ENCODE results near the gene FLRT1.

The FLRT1 gene

GRCh38 chr11:64026575-64027205 lies 9.0 kb upstream of the FLRT1 start:
- no peak overlapping the region for H3K4me3 ChIP-seq (ENCODE audit: low read length)
- no peak for DNase-seq (ENCODE audit: low read depth)
- TF ChIP-seq, protein P1, sequence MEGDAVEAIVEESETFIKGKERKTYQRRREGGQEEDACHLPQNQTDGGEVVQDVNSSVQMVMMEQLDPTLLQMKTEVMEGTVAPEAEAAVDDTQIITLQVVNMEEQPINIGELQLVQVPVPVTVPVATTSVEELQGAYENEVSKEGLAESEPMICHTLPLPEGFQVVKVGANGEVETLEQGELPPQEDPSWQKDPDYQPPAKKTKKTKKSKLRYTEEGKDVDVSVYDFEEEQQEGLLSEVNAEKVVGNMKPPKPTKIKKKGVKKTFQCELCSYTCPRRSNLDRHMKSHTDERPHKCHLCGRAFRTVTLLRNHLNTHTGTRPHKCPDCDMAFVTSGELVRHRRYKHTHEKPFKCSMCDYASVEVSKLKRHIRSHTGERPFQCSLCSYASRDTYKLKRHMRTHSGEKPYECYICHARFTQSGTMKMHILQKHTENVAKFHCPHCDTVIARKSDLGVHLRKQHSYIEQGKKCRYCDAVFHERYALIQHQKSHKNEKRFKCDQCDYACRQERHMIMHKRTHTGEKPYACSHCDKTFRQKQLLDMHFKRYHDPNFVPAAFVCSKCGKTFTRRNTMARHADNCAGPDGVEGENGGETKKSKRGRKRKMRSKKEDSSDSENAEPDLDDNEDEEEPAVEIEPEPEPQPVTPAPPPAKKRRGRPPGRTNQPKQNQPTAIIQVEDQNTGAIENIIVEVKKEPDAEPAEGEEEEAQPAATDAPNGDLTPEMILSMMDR (conservative IDR thresholded peaks at IDR 0.05; ENCODE audit: low read length), result no peak

DNA sequence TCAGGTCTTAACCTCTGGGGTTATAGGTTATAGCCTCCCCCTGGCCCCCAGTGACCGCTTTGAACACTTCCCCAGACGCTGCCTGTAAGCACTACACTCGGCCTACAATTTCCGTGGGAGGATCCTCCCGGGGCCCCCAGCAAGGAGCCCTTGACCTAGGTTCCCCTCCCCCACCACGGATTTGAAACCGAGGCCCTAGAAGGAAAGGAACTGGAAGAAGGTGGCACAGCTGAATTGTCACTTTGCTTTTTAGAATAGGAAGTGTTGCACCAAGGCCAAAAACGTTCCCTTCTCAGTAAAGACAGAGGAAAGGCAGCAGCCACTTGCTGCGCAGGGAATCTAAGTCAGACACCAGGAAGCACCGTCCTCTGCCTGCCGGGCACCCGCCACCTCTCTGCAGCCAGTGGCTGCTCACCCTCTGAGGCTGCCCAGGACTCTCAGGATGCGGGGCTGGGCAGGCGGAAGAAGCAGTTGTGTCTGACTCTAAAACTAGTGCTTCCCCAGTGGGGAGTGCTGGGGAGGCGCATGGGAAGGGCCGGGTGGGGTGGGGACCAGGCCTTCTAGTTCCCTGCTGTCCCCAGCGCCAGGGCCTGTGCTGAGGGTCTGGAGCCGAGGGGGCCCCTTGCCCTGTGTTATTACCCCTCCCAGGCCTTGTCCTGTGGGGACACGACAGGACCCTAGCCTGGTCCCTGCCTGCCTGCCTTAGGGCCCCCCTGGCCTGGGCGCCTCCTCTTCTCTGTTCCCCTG lies 7.9 kb upstream of the FLRT1 start:
- DNase-seq (ENCODE audit: low read depth), result no peak
- no peak overlapping the region for H3K4me3 ChIP-seq (ENCODE audit: low read length)
- TF ChIP-seq, protein P1 (conservative IDR thresholded peaks at IDR 0.05; ENCODE audit: low read length), result no peak

- DNase-seq (ENCODE audit: low read depth), result no peak
- TF ChIP-seq, protein P1 (conservative IDR thresholded peaks at IDR 0.05; ENCODE audit: low read length), result no peak
- H3K4me3 ChIP-seq (ENCODE audit: low read length), result no peak overlapping the region
Measured at GRCh38 chr11:64028398-64029115, 7.2 kb upstream of the FLRT1 start.

DNA sequence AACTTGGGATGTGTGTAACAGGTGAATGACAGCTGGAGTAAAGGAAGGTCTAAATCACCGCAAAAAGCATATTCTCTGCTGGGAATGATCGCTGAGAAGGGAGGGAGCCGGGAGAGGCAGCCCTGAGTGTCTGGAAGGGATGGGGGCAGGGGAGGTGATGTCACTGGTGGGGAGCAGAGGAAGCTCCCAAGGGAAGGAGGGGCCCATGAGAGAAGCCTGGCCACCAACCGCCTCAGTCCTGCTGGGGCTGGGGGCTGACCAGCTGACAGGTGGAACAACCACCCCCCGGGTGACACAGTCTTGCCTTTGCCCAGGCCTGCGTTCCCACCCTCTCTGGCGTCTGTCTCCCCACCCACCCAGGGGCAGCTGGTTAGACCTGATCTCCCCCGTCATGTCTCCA lies 6.0 kb upstream of the FLRT1 start:
- H3K4me3 ChIP-seq (ENCODE audit: low read length), result no peak overlapping the region
- TF ChIP-seq, protein P1 (conservative IDR thresholded peaks at IDR 0.05; ENCODE audit: low read length), result no peak
- no peak for DNase-seq (ENCODE audit: low read depth)

- TF ChIP-seq, protein P1 (conservative IDR thresholded peaks at IDR 0.05; ENCODE audit: low read length), result no peak
- DNase-seq (ENCODE audit: low read depth), result no peak
- H3K4me3 ChIP-seq (ENCODE audit: low read length), result no peak overlapping the region
Measured at GRCh38 chr11:64031001-64031400, 4.7 kb upstream of the FLRT1 start.

DNA sequence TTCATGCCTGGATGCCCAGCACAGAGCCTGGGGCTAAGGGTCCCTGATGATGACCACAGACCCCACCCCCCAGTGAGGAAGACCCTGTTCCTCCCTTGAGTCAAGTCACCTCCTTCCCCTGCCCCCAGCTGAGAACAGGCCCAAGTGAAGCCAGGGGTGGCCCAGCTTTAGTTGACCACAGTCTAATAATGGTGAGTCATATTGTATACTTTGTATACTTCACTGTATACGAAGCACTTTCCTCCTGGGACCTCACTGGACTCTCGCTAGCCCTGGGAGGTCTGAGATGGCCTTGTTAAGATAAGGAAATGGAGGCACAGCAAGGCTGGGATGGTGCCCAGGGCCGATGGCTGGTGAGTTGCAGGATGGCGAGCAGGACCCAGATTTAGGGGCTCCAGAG lies 3.7 kb upstream of the FLRT1 start:
- TF ChIP-seq, protein P1 (conservative IDR thresholded peaks at IDR 0.05; ENCODE audit: low read length), result no peak
- no peak overlapping the region for H3K4me3 ChIP-seq (ENCODE audit: low read length)
- no peak for DNase-seq (ENCODE audit: low read depth)

Measured in AG10803 (cell line).